NCI-H1436 treated with DMSO at 0.1 percent for 48 hours (cell line): ENCODE results near the gene PML.
"Not testable (repeated sequence)": the region's sequence is repeated elsewhere in the genome, so short reads cannot be mapped to it uniquely, and the experiment has no call there.

Source experiments
- DNase-seq: peaks from one replicate; lab custom pipeline; 2025; lab: John Stamatoyannopoulos, UW

PML gene

DNA sequence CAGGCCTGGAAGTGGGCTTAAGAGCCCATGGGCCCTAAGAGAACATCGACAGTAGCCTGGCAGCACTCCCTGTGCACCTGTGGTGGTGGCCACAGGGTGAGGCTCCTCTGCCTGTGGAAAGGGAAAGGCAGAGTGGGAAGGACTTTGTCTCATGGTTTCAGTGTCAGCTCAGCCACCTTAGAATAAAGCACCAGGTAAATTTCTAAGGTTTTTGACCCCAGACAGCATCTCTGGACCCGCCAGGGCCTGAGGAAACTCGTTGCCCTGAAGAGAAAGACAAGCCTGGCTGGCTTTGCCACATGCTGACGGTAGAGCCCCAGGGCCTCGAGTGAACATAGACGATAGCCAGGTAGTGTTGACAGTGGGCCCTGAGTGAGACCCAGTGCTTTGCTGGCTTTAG is 65.7 kb downstream of the PML start:
- no peak for DNase-seq

DNA sequence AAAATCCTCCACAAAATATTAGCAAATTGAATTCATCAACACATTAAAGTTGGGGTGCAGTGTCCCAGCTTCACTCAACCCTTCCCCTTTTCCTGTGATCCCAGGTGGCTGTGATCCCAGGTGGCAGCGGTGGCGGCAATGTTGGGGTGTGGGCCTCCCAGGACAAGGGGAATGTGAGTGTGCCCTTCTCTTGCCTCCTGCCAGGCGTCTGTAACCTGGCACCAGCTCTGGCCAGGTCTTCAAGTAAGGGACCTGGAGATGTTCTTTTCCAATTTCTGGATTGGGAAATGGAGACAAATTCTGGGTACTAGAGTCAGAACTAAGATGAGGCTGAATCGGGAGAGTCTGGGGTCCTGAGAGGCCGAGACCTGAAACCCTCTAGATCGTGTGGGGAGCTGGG is 67.7 kb downstream of the PML start:
- DNase-seq = no peak

DNA sequence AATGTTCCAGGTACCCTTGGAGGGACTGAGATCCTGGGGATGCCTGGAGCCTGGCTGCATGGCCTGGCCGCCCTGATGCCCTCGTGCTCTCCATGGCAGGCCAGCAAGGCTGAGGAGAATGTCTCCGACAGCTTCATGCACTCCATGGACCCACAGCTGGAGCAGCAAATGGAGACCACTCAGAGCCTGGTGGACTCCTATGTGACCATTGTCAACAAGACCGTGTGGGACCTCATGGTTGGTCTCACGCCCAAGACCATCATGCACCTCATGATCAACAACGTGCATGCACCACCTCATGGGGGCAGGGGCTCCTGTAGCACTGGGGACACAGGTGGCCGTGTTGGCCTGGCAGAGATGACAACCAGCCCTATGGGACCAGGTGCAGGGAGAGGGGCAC is 68.2 kb downstream of the PML start:
- no peak for DNase-seq

DNA sequence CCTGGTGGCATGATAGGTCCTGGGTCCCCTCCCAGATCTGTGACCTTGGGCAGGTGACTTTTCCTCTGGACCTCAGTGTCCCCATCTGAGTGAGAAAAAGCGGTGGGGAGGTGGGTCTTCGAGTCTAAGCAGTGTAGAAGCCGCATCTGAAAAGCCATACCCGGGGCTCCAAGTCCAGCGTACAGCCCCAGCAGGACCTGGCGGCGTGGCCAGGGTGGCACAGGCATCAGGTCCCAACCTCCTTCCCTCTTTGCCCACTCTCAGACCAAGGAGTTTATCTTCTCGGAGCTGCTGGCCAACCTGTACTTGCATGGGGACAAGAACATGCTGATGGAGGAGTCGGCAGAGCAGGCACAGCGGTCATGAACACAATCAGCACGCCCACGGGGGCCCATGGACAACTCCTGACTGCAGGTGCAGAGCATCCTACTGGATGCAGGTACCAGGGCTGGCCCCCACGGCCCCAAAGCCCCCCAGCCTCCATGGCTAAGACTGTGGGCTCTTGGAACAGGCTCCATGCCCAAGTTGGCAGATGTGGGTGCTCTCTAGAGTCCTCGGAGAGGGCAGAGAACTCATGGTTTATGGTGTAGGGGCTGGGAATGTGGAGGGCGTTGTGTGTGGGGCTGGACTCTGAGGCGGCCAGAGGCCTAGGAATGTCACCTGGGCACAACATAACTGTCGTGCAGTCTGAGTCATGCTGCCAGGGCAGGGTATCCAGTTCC is 69.1 kb downstream of the PML start:
- DNase-seq = not testable (repeated sequence)

DNA sequence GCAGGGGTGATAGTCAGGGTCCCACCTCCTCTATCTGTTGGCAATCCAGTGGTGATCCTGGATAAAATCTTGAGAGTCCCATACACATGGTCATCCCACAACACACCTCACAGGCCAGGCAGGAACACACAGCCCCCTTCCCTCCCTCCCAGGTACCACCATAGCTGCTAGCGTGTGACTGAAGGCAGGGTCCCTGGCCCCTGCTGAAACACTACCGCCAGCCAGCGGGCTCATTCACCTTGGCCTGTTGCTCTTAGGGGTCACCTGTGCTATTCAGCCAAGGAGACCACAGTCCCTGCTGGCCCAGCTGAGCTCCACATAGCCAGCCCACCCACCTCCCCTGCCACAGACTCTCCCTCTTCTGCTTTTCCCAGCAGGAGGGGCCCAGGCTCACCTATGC is 69.7 kb downstream of the PML start:
- DNase-seq = not testable (repeated sequence)

DNA sequence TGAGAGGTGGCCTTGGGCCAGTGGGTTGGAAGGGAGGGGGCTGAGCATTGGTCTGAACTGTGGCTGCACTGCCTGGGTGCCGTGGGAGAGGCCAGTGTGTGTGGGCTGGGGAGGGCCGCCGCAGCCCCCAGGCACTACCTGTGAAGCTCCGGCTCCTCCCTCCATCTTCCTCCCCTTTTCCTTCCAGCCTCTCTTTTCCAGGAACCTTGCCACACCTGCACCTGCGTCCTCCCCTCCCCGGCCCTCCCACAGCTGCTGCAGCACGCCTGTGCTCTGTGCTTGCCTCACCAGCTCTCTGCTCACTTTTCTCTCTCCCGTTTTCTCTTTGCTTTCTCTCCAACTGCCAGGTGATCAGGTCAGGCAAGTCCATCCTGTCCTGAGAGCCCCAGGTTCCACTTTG is 70.3 kb downstream of the PML start:
- not testable (repeated sequence) for DNase-seq

DNA sequence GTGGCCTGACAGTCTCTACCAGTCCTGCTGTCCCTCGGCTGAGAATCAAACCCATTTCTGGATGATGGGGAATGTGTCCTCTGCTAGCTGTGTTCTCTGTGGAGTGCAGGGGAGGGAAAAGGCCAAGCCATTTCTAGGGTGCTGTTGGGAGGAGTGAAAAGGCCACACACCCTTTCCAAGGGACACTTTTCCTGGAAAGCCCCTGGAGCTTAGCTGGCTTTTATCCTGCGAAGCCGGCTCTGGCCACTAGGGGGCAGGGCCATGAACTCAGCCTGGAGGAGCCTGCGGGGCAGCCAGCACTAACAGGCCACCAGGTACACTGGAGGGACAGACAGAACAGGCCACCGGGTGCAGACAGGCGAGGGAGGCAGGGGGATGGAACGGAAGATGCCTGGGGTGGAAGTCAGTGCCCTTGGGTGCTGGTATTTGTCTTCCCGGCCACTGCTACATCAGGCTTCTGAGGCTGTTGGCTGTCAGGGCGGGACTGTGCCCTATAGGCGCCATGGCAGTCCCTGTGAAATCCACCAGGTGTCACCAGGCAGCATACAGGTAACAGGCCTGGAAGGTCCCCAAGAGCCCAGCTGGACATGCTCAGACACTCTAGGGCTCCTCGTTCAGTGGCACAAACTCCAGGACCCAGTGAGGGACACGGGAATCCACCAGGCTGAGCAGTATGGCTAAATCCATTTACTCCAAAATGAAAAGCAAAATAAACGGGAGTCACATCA is 71.3 kb downstream of the PML start:
- not testable (repeated sequence) for DNase-seq

DNA sequence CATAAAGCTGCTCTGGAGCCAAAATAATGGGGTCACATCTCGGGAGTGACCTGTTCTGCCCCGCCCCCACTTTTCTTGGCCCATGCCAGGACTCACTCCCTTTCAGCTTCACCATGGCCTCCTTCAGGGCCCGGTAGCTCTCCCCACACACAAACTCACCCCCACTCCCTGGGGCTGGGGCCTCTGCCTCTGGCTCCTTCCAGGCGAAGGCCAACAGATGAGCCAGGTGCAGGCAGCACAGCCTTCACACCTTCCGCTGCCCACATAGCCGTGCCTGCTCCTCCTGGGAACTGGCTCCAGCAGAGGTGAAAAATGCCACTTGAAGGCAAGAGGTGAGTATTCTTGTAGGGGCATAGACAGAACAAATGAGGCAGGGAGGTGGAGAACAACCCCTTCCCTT is 77.1 kb downstream of the PML start:
- not testable (repeated sequence) for DNase-seq

DNA sequence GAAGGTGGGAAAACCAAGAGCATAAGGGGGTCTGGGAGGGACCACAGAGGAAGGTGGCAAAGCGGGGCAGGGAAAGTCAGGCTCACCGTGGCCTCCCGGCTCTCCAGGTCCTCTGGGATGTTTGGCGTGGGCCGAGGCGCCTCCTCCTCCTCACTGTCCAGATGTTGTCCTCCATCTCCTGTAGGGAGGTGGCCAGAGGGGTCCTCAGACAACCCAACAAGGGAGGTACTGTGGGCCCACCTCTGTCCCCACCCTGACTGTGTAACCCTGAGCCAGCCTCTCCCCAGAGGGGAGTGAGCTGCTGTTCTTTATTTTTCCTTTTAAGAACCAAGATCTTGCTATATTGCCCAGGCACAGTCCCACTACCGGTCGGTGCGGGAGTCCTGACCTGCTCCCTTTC is 77.6 kb downstream of the PML start:
- DNase-seq = not testable (repeated sequence)

DNA sequence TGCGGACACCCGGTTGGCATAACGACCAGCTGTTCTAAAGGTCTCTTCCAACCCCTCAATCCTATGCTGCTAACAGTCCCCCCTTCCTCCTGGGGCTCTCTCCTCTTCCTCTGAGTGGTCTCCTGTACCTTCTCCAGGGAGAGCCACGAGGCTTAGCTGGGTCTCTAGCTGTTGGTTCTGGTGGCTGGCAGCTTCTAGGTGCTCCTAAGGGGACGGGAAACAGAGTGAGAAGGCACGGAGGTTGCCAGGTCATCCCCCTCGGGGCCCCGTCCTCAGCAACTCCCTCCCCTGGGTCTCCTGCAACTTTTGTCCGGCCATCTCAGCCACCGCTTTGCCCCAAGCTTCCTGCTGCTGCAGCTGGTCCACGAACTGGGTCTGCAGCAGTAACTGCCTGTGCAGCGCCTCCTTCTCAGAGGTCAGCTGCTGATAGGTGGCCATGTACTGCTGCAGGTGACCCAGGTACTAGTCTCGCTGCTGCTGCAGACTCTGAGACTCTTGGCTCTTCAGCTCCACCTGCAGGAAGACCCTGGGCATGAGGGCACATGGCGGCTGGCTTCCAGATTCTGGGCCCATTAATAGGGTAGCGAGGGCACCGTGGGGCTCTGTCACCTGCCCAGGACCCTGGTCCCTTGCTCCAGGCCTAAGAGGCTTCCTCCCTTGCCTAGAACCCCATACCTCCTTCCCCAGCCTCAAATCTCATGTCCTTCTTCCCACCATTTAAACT is 78.3 kb downstream of the PML start:
- not testable (repeated sequence) for DNase-seq

DNA sequence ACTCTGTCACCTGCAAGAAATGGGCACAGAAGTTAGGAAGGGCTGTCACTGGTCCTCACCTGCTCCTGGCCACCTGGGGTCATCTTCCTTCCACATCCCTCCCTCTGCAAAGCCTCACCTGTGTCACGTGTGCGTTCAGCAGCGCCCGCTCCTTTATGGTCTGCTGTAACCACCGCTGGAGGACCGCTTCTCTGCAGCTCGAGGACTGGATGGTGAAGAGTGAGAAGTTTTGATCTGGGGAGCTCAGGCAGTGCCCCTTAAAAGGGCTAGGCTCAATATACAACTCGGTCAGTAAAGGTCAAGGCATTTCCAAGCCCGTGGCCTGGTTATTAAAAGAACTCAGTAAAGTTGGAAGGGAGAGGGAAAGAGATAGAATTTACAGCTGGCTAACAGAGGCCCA is 81.3 kb downstream of the PML start:
- not testable (repeated sequence) for DNase-seq

DNA sequence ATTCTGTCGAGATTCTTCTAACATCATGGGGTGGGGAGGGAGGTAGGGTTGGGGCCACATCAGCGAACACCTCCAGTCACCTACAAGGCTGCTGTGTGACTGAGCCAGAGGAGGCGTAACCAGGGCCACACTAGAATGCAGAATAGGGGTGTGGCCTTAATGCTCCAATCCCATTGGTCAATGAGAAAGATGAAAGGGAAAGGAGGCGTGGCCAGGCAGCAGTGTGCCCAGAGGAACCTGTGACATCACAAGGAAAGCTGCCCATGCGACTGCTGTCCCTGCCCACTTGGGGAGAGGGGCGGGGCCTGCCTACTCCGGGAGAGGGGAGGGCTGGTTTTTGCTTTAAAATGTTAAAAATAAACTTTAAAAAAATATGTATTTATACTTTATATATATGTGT is 87.9 kb downstream of the PML start, which contains the start of gene GOLGA6A:
GOLGA6A (minus strand) TSS at position 101 of the 400 bp plus-strand sequence; CDS start at position 60, 41 bp downstream.
- not testable (repeated sequence) for DNase-seq

DNA sequence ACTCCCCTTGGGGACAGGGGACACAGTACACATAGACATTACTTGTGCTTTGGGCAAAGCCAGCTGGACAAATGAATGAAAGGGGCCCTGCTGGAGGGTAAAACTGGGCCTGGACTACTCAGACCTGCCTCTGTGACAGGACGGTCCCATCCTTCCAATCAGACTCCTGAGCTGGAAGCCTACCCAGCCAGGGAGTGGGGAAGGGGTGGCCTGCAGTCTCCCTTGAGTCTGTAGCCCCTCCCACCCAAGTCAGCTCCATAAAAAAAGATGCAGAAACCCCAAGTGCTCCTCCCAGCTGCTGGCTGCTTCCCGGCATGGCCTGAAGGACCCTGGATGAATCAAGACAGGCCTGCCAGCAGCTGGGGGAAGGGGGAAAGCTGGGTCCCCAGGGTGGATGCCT is 100.1 kb downstream of the PML start:
- DNase-seq = not testable (repeated sequence)

DNA sequence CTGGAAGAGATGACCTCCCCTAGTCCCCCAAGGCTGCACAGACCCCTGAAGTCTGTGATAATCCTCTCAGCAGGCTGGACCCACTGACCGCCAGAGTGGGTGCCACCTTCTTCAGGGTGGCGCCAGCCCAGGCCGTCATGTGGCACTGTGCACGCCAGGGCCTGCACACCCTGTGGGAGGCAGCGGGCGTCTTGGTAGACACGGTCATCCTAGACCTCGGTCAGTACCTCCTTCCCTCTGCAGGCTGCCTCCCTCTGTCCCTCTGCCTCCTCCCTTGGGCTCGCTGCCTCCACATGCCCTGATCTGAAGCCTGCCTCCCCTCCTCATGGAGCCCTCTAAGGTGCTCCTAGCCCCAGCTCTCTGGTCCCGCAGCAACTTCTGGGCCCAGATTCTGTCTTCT is 101.1 kb downstream of the PML start:
- DNase-seq = not testable (repeated sequence)

DNA sequence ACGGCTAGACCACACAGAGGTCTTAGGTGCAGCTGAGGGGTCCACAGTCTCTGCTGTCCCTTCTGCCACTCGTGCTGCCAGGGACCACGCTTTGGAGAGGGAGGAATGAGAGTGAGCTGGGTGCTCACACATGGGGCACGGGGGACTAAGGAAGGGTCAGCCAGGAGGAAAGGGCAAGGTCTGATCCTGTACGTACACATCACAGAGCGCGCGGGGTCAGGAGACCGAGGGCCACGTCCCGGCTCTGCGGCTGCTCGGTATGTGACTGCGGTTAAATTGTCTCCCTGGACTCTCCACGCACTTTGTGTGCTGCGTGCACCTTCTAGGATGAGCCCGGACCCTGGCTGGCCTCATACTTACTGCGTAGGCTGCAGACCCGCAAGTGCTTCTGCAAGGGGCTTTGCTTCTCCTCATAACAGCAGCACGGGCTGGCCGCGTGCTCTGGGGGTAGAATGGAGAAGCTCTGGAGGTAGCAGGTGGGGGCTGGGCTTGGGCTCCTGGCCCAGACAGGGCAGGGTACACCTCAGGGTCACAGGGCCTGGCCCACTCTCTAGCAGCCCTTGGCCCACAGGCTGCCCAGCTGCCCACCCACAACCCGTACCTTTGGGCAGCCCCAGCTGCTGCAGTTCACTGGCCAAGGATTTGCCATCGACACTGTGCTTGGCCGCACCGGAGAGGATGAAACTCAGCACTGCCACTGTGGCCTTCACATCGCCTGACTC is 102.4 kb downstream of the PML start:
- DNase-seq = not testable (repeated sequence)
